Uterus (tissue), 4 donors: ENCODE measurements around the gene TMEM176B. TPM values are rescaled to one million over a fixed set of nuclear protein-coding genes. Genes with fewer than 3 reads are reported as not detected.

Source experiments
- DNase-seq, 2 donors: peaks; one replicate each; pipeline ENCODE4 v3.0.0-alpha.2; 2019 to 2020
- H3K27ac ChIP-seq, 2 donors: fragments of 200-600 bp; sonication (generic); 1 replicate in 1 of 2; 2 replicates in 1 of 2; pipeline ENCODE4 v1.5.1; 2016 to 2018
- H3K27me3 ChIP-seq, 2 donors: fragments of 200-600 bp; sonication (generic); one replicate each; pipeline ENCODE4 v1.5.1; 2018 to 2019; ENCODE audit warnings: control low read depth in 1 of 2
- H3K36me3 ChIP-seq, 2 donors: fragments of 200-600 bp; sonication (generic); one replicate each; pipeline ENCODE4 v1.5.1; 2019; ENCODE audit warnings: control low read depth in 1 of 2
- H3K4me1 ChIP-seq, 2 donors: fragments of 200-600 bp; sonication (generic); one replicate each; pipeline ENCODE4 v1.5.1; 2018 to 2019; ENCODE audit warnings: control low read depth in 1 of 2
- H3K4me3 ChIP-seq, 2 donors: fragments of 200-600 bp; sonication (generic); 1 replicate in 1 of 2; 2 replicates in 1 of 2; pipeline ENCODE4 v1.5.1; 2018 to 2019; ENCODE audit warnings: mild to moderate bottlenecking in 1 of 2
- H3K9me3 ChIP-seq, 2 donors: fragments of 200-600 bp; sonication (generic); one replicate each; pipeline ENCODE4 v1.5.1; 2019; ENCODE audit warnings: control low read depth in 1 of 2
- POLR2A ChIP-seq, 2 donors: fragments of 450-650 bp; IDR thresholded peaks; one replicate each; pipeline ENCODE4 v1.6.1; 2016; ENCODE audit warnings: antibody characterized with exemption in 2 of 2, mild to moderate bottlenecking in 1 of 2, moderate library complexity in 1 of 2
- intact Hi-C: fragments of 100-400 bp; cut with DNase I; formaldehyde crosslinking; loops from one replicate; pipeline ENCODE4 v1.15.1; 2023; ENCODE audit warnings: low total_unique reads
- total RNA-seq, 4 donors: library from RNA; depleted of rRNA in 3 of 4; stranded (reverse); fragments of >200 nt in 3 of 4; gene quantifications; one replicate each; pipeline versions ENCODE4 v1.1.0 to v1.2.4, GENCODE V29; 2014 to 2023
- TF ChIP-seq, protein P1 (sequence below), 4 experiments: fragments of 200-600 bp in 2 of 4; fragments of 450-650 bp in 2 of 4; sonication (generic) in 2 of 4; IDR thresholded peaks; one replicate each; pipeline ENCODE4 v1.5.1; 2016 to 2019; ENCODE audit warnings: antibody characterized with exemption in 4 of 4, mild to moderate bottlenecking in 2 of 4, moderate library complexity in 1 of 4
- donor health status: DM: yes; HTN: yes; CAD: no.

The TMEM176B gene
- total RNA-seq, 4 donors from 2014 or later = 10.2 to 34.1 (median 29.4) TPM

DNA sequence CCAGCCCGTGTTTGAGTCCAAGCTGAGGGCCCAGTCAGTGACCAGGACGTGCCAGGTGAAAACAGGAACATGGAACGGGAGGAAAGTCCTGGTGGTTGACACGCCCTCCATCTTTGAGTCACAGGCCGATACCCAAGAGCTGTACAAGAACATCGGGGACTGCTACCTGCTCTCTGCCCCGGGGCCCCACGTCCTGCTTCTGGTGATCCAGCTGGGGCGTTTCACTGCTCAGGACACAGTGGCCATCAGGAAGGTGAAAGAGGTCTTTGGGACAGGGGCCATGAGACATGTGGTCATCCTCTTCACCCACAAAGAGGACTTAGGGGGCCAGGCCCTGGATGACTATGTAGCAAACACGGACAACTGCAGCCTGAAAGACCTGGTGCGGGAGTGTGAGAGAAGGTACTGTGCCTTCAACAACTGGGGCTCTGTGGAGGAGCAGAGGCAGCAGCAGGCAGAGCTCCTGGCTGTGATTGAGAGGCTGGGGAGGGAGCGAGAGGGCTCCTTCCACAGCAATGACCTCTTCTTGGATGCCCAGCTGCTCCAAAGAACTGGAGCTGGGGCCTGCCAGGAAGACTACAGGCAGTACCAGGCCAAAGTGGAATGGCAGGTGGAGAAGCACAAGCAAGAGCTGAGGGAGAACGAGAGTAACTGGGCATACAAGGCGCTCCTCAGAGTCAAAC is 57.7 kb downstream of the TMEM176B start:
- Histone ChIP-seq H3K9me3 (no peaks in the 10 kb centered on the region), H3K4me1 (no peaks in the 10 kb centered on the region), H3K4me3 (no peak overlapping the region), H3K36me3 (no peaks in the 10 kb centered on the region), H3K27ac (peak overlapping the region in 1 of 2 donors; percentile 30), H3K27me3 (no peaks in the 10 kb centered on the region)
- no peak for TF ChIP-seq POLR2A (IDR thresholded peaks at IDR 0.05)
- TF ChIP-seq, protein P1, sequence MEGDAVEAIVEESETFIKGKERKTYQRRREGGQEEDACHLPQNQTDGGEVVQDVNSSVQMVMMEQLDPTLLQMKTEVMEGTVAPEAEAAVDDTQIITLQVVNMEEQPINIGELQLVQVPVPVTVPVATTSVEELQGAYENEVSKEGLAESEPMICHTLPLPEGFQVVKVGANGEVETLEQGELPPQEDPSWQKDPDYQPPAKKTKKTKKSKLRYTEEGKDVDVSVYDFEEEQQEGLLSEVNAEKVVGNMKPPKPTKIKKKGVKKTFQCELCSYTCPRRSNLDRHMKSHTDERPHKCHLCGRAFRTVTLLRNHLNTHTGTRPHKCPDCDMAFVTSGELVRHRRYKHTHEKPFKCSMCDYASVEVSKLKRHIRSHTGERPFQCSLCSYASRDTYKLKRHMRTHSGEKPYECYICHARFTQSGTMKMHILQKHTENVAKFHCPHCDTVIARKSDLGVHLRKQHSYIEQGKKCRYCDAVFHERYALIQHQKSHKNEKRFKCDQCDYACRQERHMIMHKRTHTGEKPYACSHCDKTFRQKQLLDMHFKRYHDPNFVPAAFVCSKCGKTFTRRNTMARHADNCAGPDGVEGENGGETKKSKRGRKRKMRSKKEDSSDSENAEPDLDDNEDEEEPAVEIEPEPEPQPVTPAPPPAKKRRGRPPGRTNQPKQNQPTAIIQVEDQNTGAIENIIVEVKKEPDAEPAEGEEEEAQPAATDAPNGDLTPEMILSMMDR (IDR thresholded peaks at IDR 0.05) = no peak
- no peak for DNase-seq
- intact Hi-C loops = no loop called here

Other genes starting within 250 kb of the TMEM176B start
- gene GIMAP4, start 233.0 kb downstream of the TMEM176B start, total RNA-seq = 100 to 1,000 TPM in 1 of 4 donors, 10 to 100 TPM in 3; 39.0 to 116 (median 75.7) TPM
- gene GIMAP6, start 168.0 kb downstream of the TMEM176B start, total RNA-seq = 10 to 100 TPM; 37.3 to 71.0 (median 60.9) TPM
- gene GIMAP2, start 114.7 kb downstream of the TMEM176B start, total RNA-seq = 10 to 100 TPM; 20.1 to 59.7 (median 35.1) TPM
- 10 to 100 TPM in 2 of 4 donors, 1 to 10 TPM in 2; 4.0 to 19.1 (median 9.9) TPM for gene GIMAP1, start 83.8 kb downstream of the TMEM176B start, total RNA-seq
- gene GIMAP5, start 62.9 kb downstream of the TMEM176B start, total RNA-seq = 100 to 1,000 TPM in 1 of 4 donors, 10 to 100 TPM in 3; 20.4 to 103 (median 31.9) TPM
- gene TMEM176A, start 405 bp upstream of the TMEM176B start, total RNA-seq = 10 to 100 TPM in 3 of 4 donors, 1 to 10 TPM in 1; 7.7 to 48.2 (median 17.0) TPM
- gene AOC1, start 52.2 kb upstream of the TMEM176B start, total RNA-seq = under 1 TPM in 3 of 4 donors, not detected in 1; 0.26 to 0.55 (median 0.29) TPM
- 10 to 100 TPM in 3 of 4 donors, 1 to 10 TPM in 1; 9.1 to 51.0 (median 22.8) TPM for gene KCNH2, start 178.0 kb upstream of the TMEM176B start, total RNA-seq
- gene NOS3, start 190.7 kb upstream of the TMEM176B start, total RNA-seq = 10 to 100 TPM in 2 of 4 donors, 1 to 10 TPM in 2; 6.6 to 50.1 (median 15.8) TPM
- gene ATG9B, start 224.1 kb upstream of the TMEM176B start, total RNA-seq = 1 to 10 TPM in 1 of 4 donors, under 1 TPM in 2, not detected in 1; 0.55 to 1.5 (median 0.76) TPM
- gene ABCB8, start 228.1 kb upstream of the TMEM176B start, total RNA-seq = 10 to 100 TPM; 18.7 to 54.3 (median 26.0) TPM
- 10 to 100 TPM in 1 of 4 donors, 1 to 10 TPM in 2, not detected in 1; 1.0 to 16.8 (median 1.3) TPM for gene ASIC3, start 248.2 kb upstream of the TMEM176B start, total RNA-seq